Measurements from ENCODE around the gene SPATC1L.
"Not testable (repeated sequence)": the region's sequence is repeated elsewhere in the genome, so short reads cannot be mapped to it uniquely, and the experiment has no call there.

Gene SPATC1L

DNA sequence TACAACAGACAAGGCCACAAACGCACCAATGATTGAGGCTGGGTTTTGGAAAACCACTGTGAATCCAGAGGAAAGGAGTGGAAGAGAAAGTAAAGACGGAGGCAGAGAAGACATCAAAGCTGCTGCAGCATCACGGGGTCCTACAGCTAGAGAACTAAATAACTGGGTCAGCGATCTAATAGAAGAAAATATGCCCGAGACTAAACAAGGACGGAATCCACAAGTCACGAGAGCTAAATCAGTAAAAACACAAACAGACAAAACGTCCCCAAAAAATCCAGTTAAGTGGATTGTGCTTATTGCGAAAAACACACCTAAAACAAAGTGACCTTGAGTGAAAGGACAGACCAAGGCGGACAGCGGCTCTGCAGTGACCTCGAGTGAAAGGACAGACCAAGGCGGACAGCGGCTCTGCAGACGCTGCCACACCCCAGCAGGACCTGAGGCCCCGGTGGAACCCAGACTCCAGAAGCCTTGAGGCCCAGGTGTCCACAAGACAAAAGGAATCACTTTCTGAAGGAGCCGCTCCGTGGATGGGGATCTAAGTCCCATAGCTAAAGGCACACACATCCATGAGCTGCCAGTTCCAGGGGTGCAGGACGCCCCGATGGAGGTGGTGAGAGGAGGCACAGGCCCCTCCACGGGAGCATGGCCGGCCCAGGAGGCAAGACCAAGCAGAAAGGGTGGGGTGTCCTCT lies 34.9 kb downstream of the SPATC1L start:
- DNase-seq: no peak

DNA sequence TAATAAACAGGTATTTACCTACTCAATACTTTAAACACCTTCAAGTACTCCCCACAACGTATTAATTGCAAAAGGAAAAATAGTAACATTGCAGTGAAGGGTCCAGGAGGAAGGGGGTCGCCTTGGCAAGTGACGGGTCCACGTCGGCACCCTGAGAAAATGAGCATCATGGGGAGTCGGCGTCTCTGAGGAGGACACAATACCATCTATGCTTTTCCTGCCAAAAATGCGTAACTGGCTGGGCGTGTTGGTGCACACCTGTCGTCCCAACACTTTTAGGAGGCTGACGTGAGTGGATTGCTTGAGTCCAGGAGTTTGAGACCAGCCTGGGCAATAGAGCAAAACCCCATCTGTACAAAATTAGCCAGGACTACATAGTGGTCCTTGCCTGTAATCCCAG lies 36.2 kb downstream of the SPATC1L start:
- DNase-seq: no peak

DNA sequence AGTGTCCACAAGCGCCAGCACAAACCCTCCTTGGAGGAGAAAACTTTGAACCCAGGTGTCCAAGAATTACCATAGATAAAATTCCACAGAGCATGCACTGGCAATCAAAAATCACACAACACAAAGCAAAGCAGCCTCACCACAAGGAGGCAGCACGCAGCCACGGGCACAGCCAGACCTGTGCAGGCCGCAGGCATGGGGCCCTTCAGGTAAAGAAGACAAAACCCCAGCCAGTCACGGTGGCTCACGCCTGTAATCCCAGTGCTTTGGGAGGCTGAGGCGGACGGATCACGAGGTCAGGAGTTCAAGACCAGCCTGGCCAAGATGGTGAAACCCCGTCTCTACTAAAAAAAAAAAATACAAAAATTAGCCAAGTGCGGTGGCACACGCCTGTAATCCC lies 36.8 kb downstream of the SPATC1L start:
- not testable (repeated sequence) for DNase-seq

DNA sequence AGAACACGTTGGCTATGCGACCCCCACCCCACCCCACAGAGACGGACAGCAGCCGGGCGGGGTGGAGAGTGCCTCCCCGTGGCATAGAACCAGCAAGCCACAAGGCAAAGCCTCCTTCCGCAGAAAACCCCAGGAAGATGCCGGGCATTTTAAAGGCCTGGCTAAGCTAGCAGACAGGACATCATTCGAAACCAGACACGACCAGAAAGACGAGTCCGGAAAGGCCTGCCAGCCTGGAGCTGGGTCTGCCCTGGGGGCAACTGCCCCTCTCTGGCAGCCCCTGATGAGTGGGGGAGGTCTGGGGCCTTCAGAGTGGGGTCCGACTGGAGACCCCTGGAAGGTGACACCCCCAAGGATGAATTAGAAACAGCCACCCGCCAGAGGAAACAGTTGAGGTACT lies 37.4 kb downstream of the SPATC1L start:
- no peak for DNase-seq

DNA sequence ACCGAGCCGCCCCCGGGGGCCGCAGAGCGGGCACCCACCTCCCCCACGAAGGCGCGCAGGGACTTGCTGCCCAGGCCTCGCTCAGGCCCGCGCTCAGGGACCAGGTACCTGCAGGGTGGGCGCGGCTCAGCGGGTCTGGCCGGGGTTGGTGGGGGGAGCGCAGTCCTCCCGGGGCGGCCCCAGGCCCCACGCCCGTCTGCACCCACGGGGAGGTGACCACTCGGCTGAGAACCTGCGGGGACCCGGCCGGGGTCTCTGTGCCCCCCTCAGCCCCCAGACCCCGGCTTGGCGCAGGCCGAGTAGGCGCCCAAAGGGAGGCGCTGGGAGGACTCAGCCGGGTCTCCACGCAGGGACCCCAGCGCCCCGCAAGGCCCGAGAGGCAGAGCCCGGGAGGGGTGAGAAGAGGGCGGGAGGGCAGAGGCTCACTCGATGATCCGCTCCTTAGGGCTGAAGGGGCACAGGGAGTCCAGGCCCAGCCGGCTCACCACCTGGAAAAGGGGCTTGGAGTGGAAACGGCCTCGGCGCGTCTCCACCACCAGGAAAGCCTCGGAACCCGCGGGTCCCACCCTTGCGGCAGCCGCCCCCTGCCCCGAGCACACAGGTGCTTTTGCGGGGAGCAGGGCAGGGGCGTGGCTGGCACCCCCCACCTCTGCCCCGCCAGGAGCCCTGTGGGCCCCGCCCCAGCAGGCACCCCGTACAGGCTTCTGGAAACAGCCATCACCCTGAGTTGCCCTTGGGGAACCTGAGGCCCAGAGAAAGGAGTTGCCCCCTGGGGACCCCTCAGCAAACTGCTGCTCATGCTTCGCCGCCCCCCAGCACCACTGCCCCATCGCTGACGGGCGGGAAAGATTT lies 38.2 kb downstream of the SPATC1L start:
- no peak for DNase-seq

DNA sequence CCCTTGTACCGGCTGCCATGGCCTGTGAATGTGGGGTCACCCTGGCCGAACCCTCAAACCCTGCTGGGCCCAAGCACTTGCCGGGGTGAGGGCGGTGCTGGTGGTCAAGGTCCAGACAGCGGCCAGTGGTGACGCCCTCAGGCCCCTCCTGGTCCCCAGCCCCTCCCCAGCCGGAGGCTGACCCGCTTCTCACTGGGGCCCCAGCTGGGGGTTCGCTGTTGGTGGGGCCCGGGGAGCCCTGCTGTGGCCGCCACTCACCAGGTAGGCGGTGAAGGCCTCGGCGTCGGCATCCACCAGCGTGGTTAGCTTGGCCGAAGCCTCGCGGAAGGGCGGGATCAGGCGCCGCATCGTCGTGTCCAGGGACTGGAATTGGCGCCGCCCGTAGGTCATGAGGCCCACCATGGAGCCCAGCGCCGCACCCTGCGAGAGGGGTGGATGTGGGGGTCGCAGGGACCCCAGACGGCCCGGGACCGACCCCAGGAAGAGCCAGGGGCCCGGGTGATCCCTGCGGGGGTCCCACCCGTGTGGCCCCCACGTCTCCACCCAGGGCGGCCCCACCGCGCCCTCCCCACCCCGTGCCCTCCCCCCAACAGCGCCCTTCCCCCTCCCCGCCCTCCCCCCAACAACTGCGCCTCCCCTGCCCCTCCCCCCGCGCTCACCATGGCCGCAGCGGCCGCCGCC lies 39.0 kb downstream of the SPATC1L start:
- DNase-seq: no peak

GRCh38 chr21:46144464-46145070 lies 39.7 kb downstream of the SPATC1L start:
- no peak for DNase-seq

- no peak for DNase-seq
These were observed 41.4 kb downstream of the SPATC1L start for GRCh38 chr21:46142582-46143473.

GRCh38 chr21:46141767-46142581 lies 42.3 kb downstream of the SPATC1L start:
- no peak for DNase-seq

DNA sequence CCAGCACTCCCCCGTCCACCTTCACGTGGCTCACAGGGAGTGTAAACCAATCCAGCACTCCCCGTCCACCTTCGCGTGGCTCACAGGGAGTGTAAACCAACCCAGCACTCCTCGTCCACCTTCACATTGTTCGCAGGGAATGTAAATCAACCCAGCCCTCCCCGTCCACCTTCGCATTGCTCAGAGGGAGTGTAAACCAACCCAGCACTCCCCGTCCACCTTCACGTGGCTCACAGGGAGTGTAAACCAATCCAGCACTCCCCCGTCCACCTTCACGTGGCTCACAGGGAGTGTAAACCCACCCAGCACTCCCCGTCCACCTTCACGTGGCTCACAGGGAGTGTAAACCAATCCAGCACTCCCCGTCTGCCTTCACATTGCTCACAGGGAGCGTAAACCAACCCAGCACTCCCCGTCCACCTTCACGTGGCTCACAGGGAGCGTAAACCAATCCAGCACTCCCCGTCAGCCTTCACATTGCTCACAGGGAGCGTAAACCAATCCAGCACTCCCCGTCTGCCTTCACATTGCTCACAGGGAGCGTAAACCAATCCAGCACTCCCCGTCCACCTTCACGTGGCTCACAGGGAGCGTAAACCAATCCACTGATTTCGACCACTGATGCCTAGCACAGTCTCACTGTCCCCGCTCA lies 43.8 kb downstream of the SPATC1L start:
- DNase-seq: not testable (repeated sequence)

GRCh38 chr21:46139686-46140085 lies 44.6 kb downstream of the SPATC1L start:
- no peak for DNase-seq

GRCh38 chr21:46138383-46138970 lies 45.8 kb downstream of the SPATC1L start:
- no peak for DNase-seq

- DNase-seq: no peak
These were observed 46.4 kb downstream of the SPATC1L start for GRCh38 chr21:46137908-46138307.

DNA sequence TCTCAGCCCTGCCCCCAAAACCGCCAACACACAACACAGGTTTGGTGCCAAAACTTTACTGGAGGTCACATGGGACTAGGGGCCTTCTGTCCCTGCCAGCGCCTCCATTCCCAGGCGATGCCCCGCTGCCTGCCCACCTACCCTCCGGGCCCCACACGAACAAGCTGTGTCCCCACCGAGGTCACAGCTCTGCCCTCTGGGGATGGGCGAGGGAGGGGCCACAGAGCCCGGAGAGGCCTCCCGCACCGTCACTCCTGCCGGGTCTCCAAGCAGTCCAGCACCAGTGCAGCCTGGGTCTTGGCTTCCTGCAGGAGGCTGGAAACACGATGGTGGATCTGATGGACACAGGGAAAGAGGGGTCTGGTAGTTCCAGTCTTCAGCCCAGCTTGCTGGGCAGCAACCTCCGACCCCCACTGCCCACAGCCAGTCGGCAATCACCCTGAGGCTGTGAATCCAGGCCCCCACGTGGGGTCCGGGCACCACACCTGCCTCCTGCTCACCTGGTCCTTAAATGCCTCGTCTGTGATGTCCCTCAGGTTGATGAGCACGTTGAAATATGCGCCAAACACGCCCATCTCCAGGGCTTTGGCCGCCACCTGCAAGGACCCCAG lies 47.4 kb downstream of the SPATC1L start:
- DNase-seq: no peak

- DNase-seq: no peak
These were observed 48.4 kb downstream of the SPATC1L start for GRCh38 chr21:46135782-46136395.

GRCh38 chr21:46131838-46132651 lies 52.2 kb downstream of the SPATC1L start:
- no peak for DNase-seq

- no peak for DNase-seq
These were observed 52.7 kb downstream of the SPATC1L start for GRCh38 chr21:46131588-46131837.

- DNase-seq: no peak
These were observed 53.2 kb downstream of the SPATC1L start for GRCh38 chr21:46130831-46131587.

Data from DMS 273 treated with DMSO at 0.1 percent for 48 hours (cell line).